Panc1 (cell line): Measurements from ENCODE around the gene UGT1A3.

Experiments used
- CTCF ChIP-seq: fragments of 450-650 bp; IDR thresholded peaks from 2 replicates; pipeline ENCODE4 v1.5.1; 2017; ENCODE audit warnings: mild to moderate bottlenecking
- POLR2AphosphoS5 ChIP-seq: IDR thresholded peaks from 2 replicates; pipeline ENCODE4 v1.6.1; 2012; ENCODE audit warnings: mild to moderate bottlenecking, low read depth, low read length, moderate library complexity
- REST ChIP-seq, 2 experiments: IDR thresholded peaks; 2 replicates each; pipeline ENCODE4 v1.6.1; 2011 to 2012; ENCODE audit warnings: low read depth in 2 of 2, control low read depth in 1 of 2, low read length in 1 of 2, mild to moderate bottlenecking in 1 of 2, moderate library complexity in 1 of 2; ENCODE audit not compliant: insufficient read depth in 1 of 2

- TF ChIP-seq CTCF = no peak
- no peak for TF ChIP-seq POLR2AphosphoS5
- TF ChIP-seq REST (IDR thresholded peaks at IDR 0.05; ENCODE audit: insufficient read depth in 1 of 2, low read depth in 2 of 2, low read length in 1 of 2) = no peak
Measured at GRCh38 chr2:233813236-233814055, 84.6 kb downstream of the UGT1A3 start.
